Glutamatergic neuron (in vitro differentiated cells): ENCODE results near the gene BST2. TPM values are rescaled to one million over a fixed set of nuclear protein-coding genes. Genes with fewer than 3 reads are reported as not detected.

Source experiments
- DNase-seq: peaks from one replicate; pipeline ENCODE4 v3.0.0; 2022
- H3K27ac Mint-ChIP-seq: one replicate; pipeline ENCODE4 v1.8.0; 2020; ENCODE audit warnings: mild to moderate bottlenecking, mixed read lengths, inconsistent platforms; ENCODE audit not compliant: unreplicated experiment
- H3K27me3 Mint-ChIP-seq: one replicate; pipeline ENCODE4 v1.8.0; 2020; ENCODE audit warnings: mild to moderate bottlenecking, moderate library complexity, mixed read lengths, inconsistent platforms; ENCODE audit not compliant: unreplicated experiment
- H3K36me3 Mint-ChIP-seq: one replicate; pipeline ENCODE4 v1.8.0; 2020; ENCODE audit warnings: mild to moderate bottlenecking, mixed read lengths, inconsistent platforms; ENCODE audit not compliant: unreplicated experiment
- H3K4me1 Mint-ChIP-seq: one replicate; pipeline ENCODE4 v1.8.0; 2020; ENCODE audit warnings: mild to moderate bottlenecking, low read depth, mixed read lengths, inconsistent platforms; ENCODE audit not compliant: unreplicated experiment
- H3K4me3 Mint-ChIP-seq: one replicate; pipeline ENCODE4 v1.8.0; 2020; ENCODE audit warnings: mild to moderate bottlenecking, mixed read lengths, inconsistent platforms; ENCODE audit not compliant: unreplicated experiment
- H3K9me3 Mint-ChIP-seq: one replicate; pipeline ENCODE4 v1.8.0; 2020; ENCODE audit warnings: mild to moderate bottlenecking, moderate library complexity, mixed read lengths, inconsistent platforms; ENCODE audit not compliant: unreplicated experiment
- total RNA-seq: library from RNA; stranded (reverse); fragmentation: NEBNext Ultra II Directional; extraction: Animal tissue kit (Norgen Biotek cat#: 25700); gene quantifications from one replicate; pipeline ENCODE4 v1.2.1, GENCODE V29; 2021; ENCODE audit not compliant: unreplicated experiment
- TF ChIP-seq, protein P1 (sequence below): fragments of 200-600 bp; sonication (generic); IDR thresholded peaks from one replicate; pipeline ENCODE4 v1.5.0; 2021; ENCODE audit not compliant: partially characterized antibody, unreplicated experiment

The BST2 gene
- total RNA-seq, 1 donor from 2014 or later: 1.4 TPM

- no peak for DNase-seq
- no peaks in the 10 kb centered on the region for H3K9me3 Mint-ChIP-seq
- H3K4me3 Mint-ChIP-seq: no peak overlapping the region
- TF ChIP-seq, protein P1, sequence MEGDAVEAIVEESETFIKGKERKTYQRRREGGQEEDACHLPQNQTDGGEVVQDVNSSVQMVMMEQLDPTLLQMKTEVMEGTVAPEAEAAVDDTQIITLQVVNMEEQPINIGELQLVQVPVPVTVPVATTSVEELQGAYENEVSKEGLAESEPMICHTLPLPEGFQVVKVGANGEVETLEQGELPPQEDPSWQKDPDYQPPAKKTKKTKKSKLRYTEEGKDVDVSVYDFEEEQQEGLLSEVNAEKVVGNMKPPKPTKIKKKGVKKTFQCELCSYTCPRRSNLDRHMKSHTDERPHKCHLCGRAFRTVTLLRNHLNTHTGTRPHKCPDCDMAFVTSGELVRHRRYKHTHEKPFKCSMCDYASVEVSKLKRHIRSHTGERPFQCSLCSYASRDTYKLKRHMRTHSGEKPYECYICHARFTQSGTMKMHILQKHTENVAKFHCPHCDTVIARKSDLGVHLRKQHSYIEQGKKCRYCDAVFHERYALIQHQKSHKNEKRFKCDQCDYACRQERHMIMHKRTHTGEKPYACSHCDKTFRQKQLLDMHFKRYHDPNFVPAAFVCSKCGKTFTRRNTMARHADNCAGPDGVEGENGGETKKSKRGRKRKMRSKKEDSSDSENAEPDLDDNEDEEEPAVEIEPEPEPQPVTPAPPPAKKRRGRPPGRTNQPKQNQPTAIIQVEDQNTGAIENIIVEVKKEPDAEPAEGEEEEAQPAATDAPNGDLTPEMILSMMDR: no peak
- no peak overlapping the region for H3K27ac Mint-ChIP-seq
- no peaks in the 10 kb centered on the region for H3K36me3 Mint-ChIP-seq
- peaks cover 2% of the 10 kb centered on the region for H3K27me3 Mint-ChIP-seq
- peaks cover 21% of the 10 kb centered on the region for H3K4me1 Mint-ChIP-seq
These were observed 6.4 kb upstream of the BST2 start for GRCh38 chr19:17411801-17412200.

DNA sequence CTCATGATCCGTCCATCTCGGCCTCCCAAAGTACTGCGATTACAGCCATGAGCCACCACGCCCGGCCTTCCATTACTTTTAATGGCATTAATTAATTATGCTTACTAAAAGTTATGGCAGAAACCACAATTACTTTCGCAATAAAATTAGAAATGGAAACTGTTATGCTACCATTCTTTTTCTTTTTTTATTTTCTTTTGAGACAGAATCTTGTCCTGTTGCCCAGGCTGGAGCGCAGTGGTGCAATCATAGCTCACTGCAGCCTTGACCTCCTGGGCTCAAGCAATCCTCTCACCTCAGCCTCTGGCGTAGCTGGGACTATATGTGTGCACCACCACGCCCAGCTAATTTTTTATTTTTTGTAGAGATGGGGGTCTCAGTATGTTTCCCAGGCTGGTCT lies 4.6 kb upstream of the BST2 start:
- Mint-ChIP-seq H3K27me3 (no peaks in the 10 kb centered on the region), H3K36me3 (no peaks in the 10 kb centered on the region), H3K9me3 (no peaks in the 10 kb centered on the region), H3K27ac (no peak overlapping the region), H3K4me1 (peaks cover 12% of the 10 kb centered on the region), H3K4me3 (no peak overlapping the region)
- DNase-seq: no peak
- TF ChIP-seq, protein P1: no peak

DNA sequence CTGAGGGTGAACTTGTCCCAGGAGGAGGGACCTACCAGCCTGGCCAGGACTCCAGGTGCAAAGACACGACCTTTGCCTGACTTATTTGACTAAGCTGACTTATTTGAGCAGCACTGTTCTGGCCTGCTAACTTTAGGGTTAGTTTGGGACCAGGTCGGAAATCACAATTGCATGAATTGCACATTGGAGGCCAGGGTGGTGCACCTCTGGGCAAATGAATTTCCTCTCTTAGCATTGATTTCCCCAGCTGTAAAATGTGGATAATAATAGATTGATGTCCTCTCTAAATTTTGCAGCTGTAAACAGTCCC lies 1.4 kb upstream of the BST2 start:
- Mint-ChIP-seq H3K36me3 (no peaks in the 10 kb centered on the region), H3K9me3 (no peaks in the 10 kb centered on the region), H3K27ac (no peak overlapping the region), H3K27me3 (peaks cover 2% of the 10 kb centered on the region), H3K4me1 (peaks cover 4% of the 10 kb centered on the region), H3K4me3 (peak overlapping the region; percentile 68)
- no peak for DNase-seq
- TF ChIP-seq, protein P1: no peak

- TF ChIP-seq, protein P1: no peak
- H3K36me3 Mint-ChIP-seq: no peaks in the 10 kb centered on the region
- peaks cover 4% of the 10 kb centered on the region for H3K4me1 Mint-ChIP-seq
- no peaks in the 10 kb centered on the region for H3K9me3 Mint-ChIP-seq
- H3K4me3 Mint-ChIP-seq: no peak overlapping the region
- DNase-seq: no peak
- H3K27ac Mint-ChIP-seq: no peak overlapping the region
- peaks cover 2% of the 10 kb centered on the region for H3K27me3 Mint-ChIP-seq
These were observed 836 bp upstream of the BST2 start for GRCh38 chr19:17406046-17406886.

- Mint-ChIP-seq H3K4me3 (no peak overlapping the region), H3K36me3 (no peaks in the 10 kb centered on the region), H3K27me3 (peaks cover 2% of the 10 kb centered on the region), H3K27ac (no peak overlapping the region), H3K4me1 (peaks cover 4% of the 10 kb centered on the region), H3K9me3 (no peaks in the 10 kb centered on the region)
- TF ChIP-seq, protein P1: no peak
- no peak for DNase-seq
These were observed 695 bp downstream of the BST2 start for GRCh38 chr19:17404621-17405249.
